Activated CD4-positive, alpha-beta T cell treated with anti-CD3 and anti-CD28 coated beads for 48 hours (primary cell): ENCODE results near the gene DTNA.

ENCODE experiments used
- DNase-seq: peaks from one replicate; pipeline ENCODE4 v3.0.0-alpha.2; 2020

DTNA gene

GRCh38 chr18:34773961-34774766, 64.1 kb downstream of the DTNA start:
- no peak for DNase-seq

GRCh38 chr18:34775461-34775860, 65.4 kb downstream of the DTNA start:
- no peak for DNase-seq

- DNase-seq = no peak
Observed at GRCh38 chr18:34779112-34779511, 69.0 kb downstream of the DTNA start.

GRCh38 chr18:34780856-34781255, 70.8 kb downstream of the DTNA start:
- no peak for DNase-seq

- DNase-seq = no peak
Observed at GRCh38 chr18:34783501-34783900, 73.4 kb downstream of the DTNA start.

GRCh38 chr18:34786162-34786741, 76.2 kb downstream of the DTNA start:
- DNase-seq = no peak

GRCh38 chr18:34787931-34788532, 77.9 kb downstream of the DTNA start:
- peak; percentile 25 for DNase-seq

- DNase-seq = peak; percentile 8
Observed at GRCh38 chr18:34789768-34790344, 79.8 kb downstream of the DTNA start.

- DNase-seq = no peak
Observed at GRCh38 chr18:34794348-34794747, 84.2 kb downstream of the DTNA start.

GRCh38 chr18:34795070-34795732, 85.1 kb downstream of the DTNA start:
- no peak for DNase-seq

GRCh38 chr18:34796035-34796657, 86.0 kb downstream of the DTNA start:
- no peak for DNase-seq

GRCh38 chr18:34799291-34799690, 89.2 kb downstream of the DTNA start:
- no peak for DNase-seq

- no peak for DNase-seq
Observed at GRCh38 chr18:34800381-34800780, 90.3 kb downstream of the DTNA start.

- peak; percentile 25 for DNase-seq
Observed at GRCh38 chr18:34801774-34802173, 91.7 kb downstream of the DTNA start.

- no peak for DNase-seq
Observed at GRCh38 chr18:34802959-34803358, 92.9 kb downstream of the DTNA start.

GRCh38 chr18:34803877-34804400, 93.8 kb downstream of the DTNA start:
- no peak for DNase-seq

GRCh38 chr18:34805103-34805877, 95.2 kb downstream of the DTNA start:
- no peak for DNase-seq

GRCh38 chr18:34805878-34806351, 95.8 kb downstream of the DTNA start:
- DNase-seq = no peak

GRCh38 chr18:34806527-34806926, 96.4 kb downstream of the DTNA start:
- DNase-seq = no peak

GRCh38 chr18:34807106-34807796, 97.2 kb downstream of the DTNA start:
- no peak for DNase-seq

GRCh38 chr18:34808389-34808788, 98.3 kb downstream of the DTNA start:
- DNase-seq = no peak
